SU-DHL-6 (cell line): Measurements from ENCODE around the gene ZNF536.

Experiments used
- H2AFZ ChIP-seq: fragments of 200-600 bp; sonication (generic); 2 replicates; pipeline ENCODE4 v1.6.1; 2014; ENCODE audit warnings: low read depth, mild to moderate bottlenecking, moderate library complexity, mixed read lengths, antibody characterized with exemption, low read length; ENCODE audit not compliant: severe bottlenecking
- H3F3A ChIP-seq: fragments of 200-600 bp; shearing (Covaris generic); 2 replicates; pipeline ENCODE4 v1.6.0; 2016; ENCODE audit warnings: antibody characterized with exemption, mild to moderate bottlenecking; ENCODE audit not compliant: insufficient read depth
- H3K27ac ChIP-seq: fragments of 200-600 bp; sonication (generic); 2 replicates; pipeline ENCODE4 v1.5.1; 2016; ENCODE audit warnings: low read depth, mild to moderate bottlenecking, low read length, moderate library complexity, mixed read lengths
- H3K27me3 ChIP-seq: fragments of 200-600 bp; sonication (generic), shearing (Covaris generic); 2 replicates; pipeline ENCODE4 v1.6.0; 2014; ENCODE audit warnings: mild to moderate bottlenecking, low read length
- H3K36me3 ChIP-seq: fragments of 200-600 bp; sonication (generic); 2 replicates; pipeline ENCODE4 v1.6.1; 2014; ENCODE audit warnings: mild to moderate bottlenecking, low read length, mixed read lengths
- H3K4me2 ChIP-seq: fragments of 300-600, 200-600 bp; shearing (Covaris generic), sonication (generic); 2 replicates; pipeline ENCODE4 v1.6.0; 2014; ENCODE audit warnings: low read length, low read depth, mild to moderate bottlenecking; ENCODE audit not compliant: poor library complexity, severe bottlenecking
- H3K4me3 ChIP-seq: fragments of 200-600 bp; sonication (generic); 2 replicates; pipeline ENCODE4 v1.5.1; 2014; ENCODE audit warnings: antibody characterized with exemption, low read length, mild to moderate bottlenecking, mixed read lengths; ENCODE audit not compliant: insufficient read depth, poor library complexity, severe bottlenecking
- H3K79me2 ChIP-seq: fragments of 200-600 bp; sonication (generic); 2 replicates; pipeline ENCODE4 v1.6.1; 2014; ENCODE audit warnings: mild to moderate bottlenecking, low read length, moderate library complexity; ENCODE audit not compliant: insufficient read depth
- H3K9ac ChIP-seq: fragments of 200-600 bp; sonication (generic); 2 replicates; pipeline ENCODE4 v1.7.0; 2014; ENCODE audit warnings: mild to moderate bottlenecking, low read length
- H3K9me2 ChIP-seq: fragments of 200-600 bp; sonication (generic); replicated peaks from 2 replicates; pipeline ENCODE4 v1.6.1; 2014; ENCODE audit warnings: low read length; ENCODE audit not compliant: insufficient read depth
- H3K9me3 ChIP-seq: fragments of 200-600 bp; sonication (generic); 2 replicates; pipeline ENCODE4 v1.6.1; 2014; ENCODE audit warnings: low read length, mixed read lengths; ENCODE audit not compliant: insufficient read depth
- H4K20me1 ChIP-seq: fragments of 200-600 bp; sonication (generic); 2 replicates; pipeline ENCODE4 v1.6.1; 2014; ENCODE audit warnings: low read depth, mild to moderate bottlenecking, antibody characterized with exemption, low read length, moderate library complexity, mixed read lengths
- CTCF ChIP-seq: fragments of 200-600 bp; sonication (generic); IDR thresholded peaks from one replicate; pipeline ENCODE4 v1.5.1; 2017; ENCODE audit warnings: antibody characterized with exemption, mild to moderate bottlenecking, low read length, moderate library complexity; ENCODE audit not compliant: insufficient read depth, poor library complexity, severe bottlenecking
- EZH2phosphoT487 ChIP-seq: fragments of 200-600 bp; sonication (generic), shearing (Covaris generic); conservative IDR thresholded peaks from 2 replicates; pipeline ENCODE4 v1.6.1; 2018; ENCODE audit warnings: mild to moderate bottlenecking, antibody characterized with exemption, low read length, moderate library complexity, mixed read lengths

Gene ZNF536

GRCh38 chr19:30363073-30363472 is 9.1 kb upstream of the ZNF536 start:
- Histone ChIP-seq H2AFZ (no peak overlapping the region), H3K9ac (no peak overlapping the region), H3K9me3 (no peaks in the 10 kb centered on the region), H3K79me2 (no peaks in the 10 kb centered on the region), H4K20me1 (no peaks in the 10 kb centered on the region), H3F3A (no peaks in the 10 kb centered on the region), H3K4me2 (no peak overlapping the region), H3K36me3 (no peaks in the 10 kb centered on the region), H3K27ac (no peak overlapping the region), H3K27me3 (no peaks in the 10 kb centered on the region), H3K4me3 (no peak overlapping the region), H3K9me2 (no peaks in the 10 kb centered on the region)
- TF ChIP-seq CTCF (no peak), EZH2phosphoT487 (no peak)

DNA sequence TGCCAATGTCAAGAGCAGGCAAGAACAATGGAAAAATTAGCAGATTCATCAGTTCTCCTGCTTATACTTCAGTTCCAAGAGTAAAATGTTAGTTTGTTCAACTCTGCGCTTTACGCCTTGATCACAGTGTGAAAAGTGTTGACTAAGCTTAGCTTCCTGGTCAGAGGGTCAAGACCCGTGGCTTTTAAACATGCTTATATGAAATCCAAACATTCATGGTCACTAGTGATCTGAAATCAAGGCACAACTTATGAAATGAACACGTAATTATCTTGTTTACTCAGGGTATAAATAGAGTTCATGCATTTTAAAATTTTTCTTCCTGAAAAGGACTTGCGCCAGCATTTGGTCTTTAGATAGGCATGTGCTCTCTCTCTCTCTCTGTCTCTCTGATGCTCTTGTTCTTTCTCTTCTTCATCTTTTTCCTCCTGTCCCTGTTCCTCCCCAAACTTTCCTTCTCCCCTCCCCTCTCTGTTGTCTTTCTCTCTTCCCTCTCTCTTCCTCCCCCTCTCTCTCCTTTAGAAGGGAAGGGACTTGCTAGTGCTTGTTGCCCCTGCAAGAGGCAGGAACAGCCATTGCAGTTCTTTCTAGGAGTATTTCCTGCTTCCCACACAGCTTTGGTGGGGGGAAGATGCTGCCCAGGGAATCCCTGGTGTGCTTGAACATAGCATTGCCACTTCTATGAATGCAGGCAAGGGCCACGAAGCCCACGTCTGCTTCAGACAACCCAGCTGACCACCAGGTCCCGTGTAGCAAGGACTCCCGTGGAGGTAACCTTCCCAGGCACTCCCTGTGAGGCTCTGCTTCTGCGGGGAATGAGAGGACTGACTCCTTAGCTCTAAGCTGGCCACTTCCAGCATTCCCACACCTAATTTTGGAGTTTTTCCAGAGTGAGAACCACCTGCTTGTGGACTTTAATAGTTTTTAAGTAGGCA is 7.1 kb upstream of the ZNF536 start:
- Histone ChIP-seq H3K4me2 (no peak overlapping the region), H3K79me2 (no peaks in the 10 kb centered on the region), H3K27ac (no peak overlapping the region), H3K27me3 (no peaks in the 10 kb centered on the region), H3K36me3 (no peaks in the 10 kb centered on the region), H3K9me2 (no peaks in the 10 kb centered on the region), H2AFZ (no peak overlapping the region), H3F3A (no peaks in the 10 kb centered on the region), H3K9me3 (no peaks in the 10 kb centered on the region), H3K4me3 (no peak overlapping the region), H4K20me1 (no peaks in the 10 kb centered on the region), H3K9ac (no peak overlapping the region)
- TF ChIP-seq CTCF (no peak), EZH2phosphoT487 (no peak)

GRCh38 chr19:30366282-30366681 is 5.9 kb upstream of the ZNF536 start:
- Histone ChIP-seq H3K36me3 (no peaks in the 10 kb centered on the region), H3K79me2 (no peaks in the 10 kb centered on the region), H3K9me3 (no peaks in the 10 kb centered on the region), H2AFZ (no peak overlapping the region), H3K27me3 (no peaks in the 10 kb centered on the region), H3F3A (no peaks in the 10 kb centered on the region), H3K9ac (no peak overlapping the region), H4K20me1 (no peaks in the 10 kb centered on the region), H3K9me2 (no peaks in the 10 kb centered on the region), H3K4me2 (no peak overlapping the region), H3K27ac (no peak overlapping the region), H3K4me3 (no peak overlapping the region)
- TF ChIP-seq EZH2phosphoT487 (no peak), CTCF (no peak)
